NCI-H748 (cell line): ENCODE data around the gene TSC22D1.

Source experiments
- DNase-seq: peaks from one replicate; lab custom pipeline; 2025; ENCODE audit not compliant: unreplicated experiment; lab: John Stamatoyannopoulos, UW

The TSC22D1 gene

DNA sequence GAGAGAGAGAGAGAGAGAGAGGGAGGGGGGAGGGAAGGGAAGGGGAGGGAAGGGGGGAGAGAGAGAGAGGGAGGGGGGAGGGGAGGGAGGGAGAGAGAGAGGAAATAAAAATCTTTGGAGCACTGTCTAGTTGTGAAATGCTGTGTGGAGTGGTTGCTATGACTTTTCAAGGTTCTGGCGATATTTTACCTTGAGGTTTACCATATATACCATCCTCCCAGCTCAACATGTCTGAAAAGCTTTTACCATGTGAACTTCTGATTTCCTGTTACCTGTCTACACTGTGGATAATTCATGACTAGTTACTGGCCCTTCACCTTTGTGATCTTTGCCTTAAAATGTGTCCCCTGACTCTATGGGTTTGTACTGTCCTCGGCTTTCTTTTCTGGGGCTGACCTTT, 164.3 kb downstream of the TSC22D1 start:
- DNase-seq: no peak

DNA sequence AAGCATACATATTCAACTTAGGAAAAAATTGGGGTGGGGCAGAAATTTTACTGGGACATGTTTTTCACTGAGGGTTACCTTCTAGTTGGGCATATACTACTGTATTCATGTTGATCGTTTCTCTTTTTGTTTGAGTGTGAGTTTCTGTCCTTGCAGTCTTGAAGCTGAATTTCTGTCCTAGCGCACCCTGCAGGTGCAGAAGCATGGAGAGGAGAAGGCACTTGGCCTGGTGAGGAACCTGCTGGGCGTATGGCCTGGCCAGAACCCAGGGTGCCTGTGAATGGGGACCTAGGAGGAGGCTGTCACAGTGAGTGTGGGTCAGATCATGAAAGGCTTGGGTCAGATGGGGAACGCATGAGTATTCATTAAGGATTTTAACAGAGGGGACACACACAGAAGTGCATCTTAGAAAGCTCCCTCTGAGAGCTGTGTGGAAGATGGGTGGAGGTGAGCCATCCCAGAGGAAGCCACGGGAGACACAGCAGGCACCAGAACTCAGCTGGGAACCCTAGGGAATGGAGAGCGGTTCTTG, 165.7 kb downstream of the TSC22D1 start:
- DNase-seq: peak; percentile 13

- no peak for DNase-seq
Observed at GRCh38 chr13:44409595-44409994, 166.5 kb downstream of the TSC22D1 start.

GRCh38 chr13:44407891-44408290, 168.2 kb downstream of the TSC22D1 start:
- no peak for DNase-seq

DNA sequence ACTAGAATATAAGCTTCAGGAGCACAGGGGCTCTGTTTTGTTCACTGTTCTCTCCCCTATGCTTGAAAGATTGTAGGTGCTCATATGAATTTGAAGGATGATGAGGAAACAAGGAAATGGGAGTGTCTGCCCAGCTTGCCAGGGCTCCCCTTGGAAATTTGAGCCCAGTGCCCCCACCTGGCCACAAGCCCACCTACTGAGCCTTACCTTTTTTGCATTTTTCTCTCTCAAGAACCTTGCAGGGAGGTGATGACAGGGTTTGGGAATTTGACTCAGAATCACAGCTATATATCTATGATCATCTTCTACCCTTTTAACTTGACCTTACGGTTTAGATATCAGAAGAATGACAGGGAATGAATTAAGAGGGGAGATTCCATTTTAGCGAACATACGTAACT, 168.8 kb downstream of the TSC22D1 start:
- no peak for DNase-seq

GRCh38 chr13:44406617-44407016, 169.5 kb downstream of the TSC22D1 start:
- DNase-seq: no peak

DNA sequence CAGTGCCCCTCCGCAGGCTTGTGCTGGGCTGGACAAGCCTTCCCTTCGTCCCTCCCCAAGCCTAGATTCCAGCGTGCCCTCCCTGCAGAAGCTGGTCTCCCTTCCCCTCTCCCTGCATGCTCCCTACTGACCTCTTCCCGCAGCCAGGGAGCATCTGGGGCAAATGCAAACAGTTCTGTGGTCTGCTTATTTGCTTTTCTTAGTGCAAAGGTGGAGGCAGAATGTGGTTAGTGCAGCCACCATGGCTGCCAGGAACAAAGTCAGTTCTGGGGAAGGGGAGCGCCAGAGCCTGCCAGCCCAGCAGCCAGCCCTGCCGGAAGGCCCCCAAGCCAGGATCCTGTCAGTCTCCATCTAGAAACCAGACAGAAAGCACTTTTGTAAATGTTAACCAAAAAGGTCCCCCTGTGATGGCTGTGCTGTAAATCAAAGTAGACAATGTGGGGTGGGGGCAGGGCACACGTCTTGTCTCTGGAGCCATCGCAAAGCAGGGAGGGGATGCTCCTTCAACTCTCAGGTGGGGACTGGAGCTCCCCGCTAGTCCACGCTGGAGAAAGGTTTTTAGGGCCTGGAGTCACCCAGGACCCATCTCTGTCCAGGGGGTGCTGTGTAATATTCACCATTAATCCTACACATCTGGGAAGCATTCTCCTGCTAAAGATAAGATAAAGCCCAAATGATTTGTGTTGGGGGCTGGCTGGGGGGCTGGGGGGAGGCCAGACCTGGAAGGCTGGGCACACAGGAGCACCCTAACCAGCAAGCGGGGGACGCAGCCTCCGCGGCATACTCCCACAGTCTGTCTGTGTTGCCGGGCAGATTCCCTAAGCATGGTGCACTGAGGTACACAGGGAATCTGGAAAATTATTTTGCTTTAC, 171.6 kb downstream of the TSC22D1 start:
- peak; percentile 67 for DNase-seq

DNA sequence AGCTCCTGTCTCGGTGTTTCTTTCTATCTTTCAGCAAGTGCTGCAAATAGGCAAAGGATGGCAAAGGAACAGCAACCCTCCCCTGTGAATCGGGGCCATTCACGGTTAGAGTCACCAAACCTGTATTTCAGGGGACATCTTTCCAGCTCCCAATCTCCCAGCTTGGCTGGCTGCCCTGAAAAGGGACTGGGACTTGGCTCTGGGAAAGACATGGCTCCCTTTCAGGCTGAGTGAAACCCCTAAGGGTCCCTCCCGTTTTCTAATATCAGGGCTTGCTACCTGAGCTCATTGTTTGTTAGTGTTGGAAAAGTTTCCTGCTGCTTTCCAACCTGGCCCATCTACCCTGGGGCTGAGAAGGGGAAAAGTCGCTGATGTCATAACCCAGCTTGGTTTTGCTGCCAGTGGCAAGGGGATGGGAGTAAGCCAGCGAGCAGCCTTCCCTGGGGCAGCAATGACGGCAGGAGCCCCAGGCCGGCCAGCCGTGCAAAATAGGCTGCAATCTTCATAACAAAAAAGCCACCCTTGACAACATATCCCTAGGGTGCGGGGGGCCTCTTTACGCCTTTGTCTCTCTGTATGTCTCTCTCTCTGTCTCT, 172.6 kb downstream of the TSC22D1 start:
- DNase-seq: peak; percentile 72

GRCh38 chr13:44402899-44403445, 173.2 kb downstream of the TSC22D1 start:
- DNase-seq: peak; percentile 67

- DNase-seq: no peak
Observed at GRCh38 chr13:44401577-44401976, 174.6 kb downstream of the TSC22D1 start.

GRCh38 chr13:44400736-44401135, 175.4 kb downstream of the TSC22D1 start:
- DNase-seq: no peak

DNA sequence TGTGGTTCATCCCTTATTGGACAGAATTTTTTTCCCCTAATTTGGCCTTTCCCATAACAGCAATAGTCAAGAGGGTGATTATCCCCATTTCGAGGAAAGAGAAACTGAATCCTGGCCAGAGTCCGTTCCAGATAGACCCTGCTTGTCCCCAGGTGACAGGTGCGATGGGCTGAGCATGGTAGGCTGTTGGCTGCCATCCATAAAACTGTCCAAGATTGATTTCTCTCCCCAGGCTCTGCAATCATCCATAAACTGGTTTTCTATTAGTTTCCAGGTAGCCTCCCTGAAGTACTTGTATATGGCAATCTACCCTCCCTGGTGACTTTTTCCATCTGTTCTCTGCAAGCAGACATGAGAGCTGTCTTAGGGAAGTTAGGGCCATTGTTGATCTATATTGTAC, 177.1 kb downstream of the TSC22D1 start:
- DNase-seq: peak; percentile 78

DNA sequence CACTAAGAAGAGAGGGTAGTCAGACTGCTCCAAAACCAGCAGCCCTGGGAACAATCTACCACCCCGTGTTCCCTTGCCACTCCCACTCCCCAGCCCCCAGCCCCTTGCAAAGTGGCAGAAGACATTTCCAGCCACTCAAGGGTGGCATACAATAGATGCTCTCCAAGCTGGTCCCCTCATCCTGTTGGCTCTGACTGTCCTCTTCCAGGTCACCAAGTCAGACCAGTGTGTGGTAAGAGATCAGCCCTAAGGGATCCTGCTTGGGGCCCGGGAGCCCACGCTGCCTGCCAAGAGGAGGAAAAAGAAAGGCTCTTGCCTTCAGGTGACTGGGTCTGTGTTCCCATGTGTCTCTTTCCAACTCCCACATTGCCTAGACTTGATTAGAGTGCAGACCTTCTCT, 177.5 kb downstream of the TSC22D1 start:
- DNase-seq: no peak

DNA sequence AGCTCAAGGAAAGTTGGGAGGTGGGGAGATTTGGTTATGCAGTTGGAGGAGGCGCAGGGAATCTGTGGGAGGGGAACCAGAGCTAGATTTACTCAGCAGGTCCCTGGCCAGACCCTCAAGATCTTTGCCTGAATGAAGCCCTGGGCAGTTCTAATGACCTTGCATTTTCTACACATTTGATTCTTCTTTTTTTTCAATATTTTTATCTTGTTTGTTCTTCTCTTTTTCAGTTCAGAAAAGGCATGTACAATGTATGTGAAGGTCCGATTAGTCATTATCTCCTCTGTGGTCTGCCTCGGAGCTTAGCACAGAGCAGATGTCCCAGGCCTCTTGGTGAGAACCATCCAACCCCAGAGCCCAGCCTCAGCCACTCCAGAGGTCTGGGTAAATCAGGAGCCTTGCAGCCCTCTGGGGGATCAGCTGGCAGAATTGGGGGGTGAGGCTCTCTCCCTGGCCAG, 178.3 kb downstream of the TSC22D1 start:
- DNase-seq: no peak

DNA sequence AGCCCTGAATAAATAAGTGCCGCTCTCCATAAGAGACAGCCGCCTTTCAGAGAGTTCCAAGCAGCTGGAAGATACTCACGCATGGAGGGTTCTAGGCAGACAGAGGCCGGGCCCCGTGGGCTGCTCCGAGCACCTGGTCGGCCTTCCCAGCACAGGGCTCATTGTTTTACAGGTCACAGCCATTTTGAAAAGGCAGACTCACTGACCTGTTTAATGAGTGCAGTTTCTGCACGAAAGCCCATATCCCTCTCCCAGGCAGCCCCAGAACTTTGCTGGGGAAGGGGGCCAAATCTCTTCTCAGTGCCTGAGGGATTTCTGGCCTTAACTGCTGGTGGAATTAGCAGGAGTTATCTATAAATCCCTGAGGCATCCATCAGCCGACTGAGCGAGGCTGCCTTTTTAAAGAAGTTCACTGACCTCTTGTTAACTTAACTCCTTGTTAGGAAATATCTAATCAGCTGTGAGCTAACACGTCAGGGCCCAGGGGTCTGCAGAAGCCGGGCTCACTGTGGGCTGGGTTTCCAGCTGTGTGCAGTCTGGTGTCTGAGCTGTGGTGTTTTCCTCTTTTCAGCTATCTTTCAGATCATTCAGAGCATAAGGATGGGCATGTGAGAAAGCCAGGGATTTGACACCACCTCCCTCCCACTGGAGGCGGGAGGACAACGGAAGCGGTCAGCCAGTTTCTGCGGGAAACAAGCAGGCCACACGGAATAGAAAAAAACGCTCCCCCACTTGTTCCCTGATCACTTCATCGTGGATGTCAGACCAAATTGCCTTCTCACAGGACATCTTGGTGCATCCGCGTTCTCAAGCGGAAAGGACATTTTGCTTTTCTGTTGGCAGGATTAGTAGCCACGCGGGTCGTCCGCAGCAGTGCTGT, 179.2 kb downstream of the TSC22D1 start:
- no peak for DNase-seq

DNA sequence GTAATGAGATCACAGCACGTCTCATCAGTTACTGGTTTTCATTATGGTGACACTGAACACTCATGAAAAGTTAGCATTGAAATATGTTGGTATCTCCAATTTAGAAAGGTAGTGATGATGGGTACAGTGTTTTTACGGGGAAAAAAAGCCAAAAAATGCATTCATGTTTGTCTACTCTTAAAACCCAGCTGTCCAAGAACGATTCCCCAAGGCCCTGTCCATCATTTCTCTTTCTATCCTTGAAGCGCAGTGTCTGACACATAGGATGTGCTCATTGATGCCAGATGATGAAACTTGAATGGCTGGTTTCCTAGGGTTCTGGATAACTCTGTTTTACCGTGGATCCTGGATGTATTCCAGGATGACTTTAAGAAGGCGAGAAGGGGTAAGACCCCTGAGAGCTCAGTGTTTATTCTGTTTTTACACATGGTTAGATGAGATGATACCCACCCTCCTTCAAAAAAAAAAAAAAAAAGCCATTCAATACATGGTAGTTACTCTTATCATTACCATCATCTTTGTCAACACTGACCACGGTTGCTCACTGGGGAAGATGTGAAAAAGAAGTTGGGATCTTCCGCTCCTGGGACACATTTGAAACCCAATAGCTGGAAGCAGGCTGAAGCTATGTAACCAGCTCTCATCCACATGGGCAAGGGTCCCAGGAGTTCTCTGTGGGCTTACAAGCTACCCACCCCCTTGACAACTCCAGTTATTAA, 180.0 kb downstream of the TSC22D1 start:
- DNase-seq: no peak

DNA sequence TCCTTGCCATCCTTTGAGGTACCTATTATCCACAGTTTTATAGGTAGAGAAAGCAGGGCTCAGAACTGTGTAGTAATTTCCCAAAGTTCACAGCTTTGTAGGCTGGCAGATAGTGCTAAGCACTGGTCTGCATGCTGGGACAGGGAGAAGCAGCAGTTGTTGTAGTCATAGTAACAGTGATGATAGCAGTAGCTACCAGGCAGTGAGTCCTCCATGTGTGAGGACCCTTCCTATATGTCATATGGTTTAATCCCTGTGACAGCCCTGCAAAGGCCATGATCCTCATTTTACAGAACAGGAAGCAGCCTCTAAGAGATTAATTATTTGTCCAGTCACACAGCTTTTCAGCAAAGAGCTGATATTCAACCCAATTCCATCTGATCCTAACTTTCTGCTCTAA, 181.5 kb downstream of the TSC22D1 start:
- DNase-seq: peak; percentile 18

- no peak for DNase-seq
Observed at GRCh38 chr13:44393391-44393790, 182.7 kb downstream of the TSC22D1 start.

- DNase-seq: no peak
Observed at GRCh38 chr13:44389876-44390275, 186.3 kb downstream of the TSC22D1 start.

GRCh38 chr13:44389060-44389666, 187.0 kb downstream of the TSC22D1 start:
- no peak for DNase-seq
